Fibroblast of skin of right quadriceps (primary cell): ENCODE measurements around the gene ARSA.
A peak's percentile ranks its signal among the peaks of the same experiment; 100 is the strongest.

Source experiments
- DNase-seq: peaks from one replicate; pipeline ENCODE4 v3.0.0-alpha.2; 2013

ARSA gene

GRCh38 chr22:50601669-50602337 lies 26.1 kb downstream of the ARSA start:
- no peak for DNase-seq

GRCh38 chr22:50600967-50601668 lies 26.8 kb downstream of the ARSA start:
- no peak for DNase-seq

- DNase-seq, result no peak
Observed at GRCh38 chr22:50600538-50600937, 27.4 kb downstream of the ARSA start, which contains the start of gene MAPK8IP2. MAPK8IP2 (plus strand) TSS chr22:50600793; CDS start chr22:50600819, 26 bp downstream.

- DNase-seq, result peak; percentile 28
Observed at GRCh38 chr22:50599816-50600455, 28.0 kb downstream of the ARSA start.

GRCh38 chr22:50597097-50597496 lies 30.9 kb downstream of the ARSA start:
- no peak for DNase-seq

DNA sequence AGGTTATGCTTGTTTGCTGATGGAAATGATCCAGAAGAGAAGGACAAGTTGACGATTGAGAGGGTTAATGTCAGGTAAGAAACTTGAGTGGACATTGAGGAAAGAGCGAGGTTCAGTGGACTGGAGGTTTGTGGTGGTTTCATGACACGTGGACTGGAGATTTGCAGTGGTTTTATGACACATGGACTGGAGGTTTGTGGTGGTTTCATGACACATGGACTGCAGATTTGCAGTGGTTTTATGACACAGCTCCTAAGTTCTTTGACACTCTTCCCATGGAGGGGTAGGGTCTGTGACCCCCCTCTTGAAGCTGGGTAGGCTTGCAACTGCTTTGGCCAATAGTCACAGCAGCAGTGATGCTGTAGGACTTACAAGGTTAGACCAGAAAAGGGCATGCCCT lies 32.8 kb downstream of the ARSA start:
- no peak for DNase-seq

GRCh38 chr22:50587407-50587806 lies 40.5 kb downstream of the ARSA start:
- no peak for DNase-seq

DNA sequence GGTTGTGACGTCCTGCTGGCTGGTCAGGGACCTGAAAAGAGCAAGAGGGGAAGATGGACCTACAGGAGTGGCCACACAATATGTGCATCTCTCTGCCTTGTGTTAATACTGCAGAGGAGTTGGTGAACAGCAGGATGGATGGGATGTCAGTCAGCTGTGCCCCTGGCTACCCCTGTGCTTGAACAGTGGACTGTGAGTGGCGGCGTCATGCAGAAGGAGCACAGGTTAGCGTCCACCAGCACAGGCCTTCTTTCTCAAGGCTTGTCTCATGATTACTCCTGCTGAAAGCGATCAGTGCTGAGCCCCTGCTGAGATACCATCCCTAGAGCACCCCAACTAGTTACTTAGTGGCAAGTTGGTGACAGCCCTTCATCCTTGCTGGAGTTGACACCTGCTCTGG lies 41.5 kb downstream of the ARSA start:
- DNase-seq, result no peak

DNA sequence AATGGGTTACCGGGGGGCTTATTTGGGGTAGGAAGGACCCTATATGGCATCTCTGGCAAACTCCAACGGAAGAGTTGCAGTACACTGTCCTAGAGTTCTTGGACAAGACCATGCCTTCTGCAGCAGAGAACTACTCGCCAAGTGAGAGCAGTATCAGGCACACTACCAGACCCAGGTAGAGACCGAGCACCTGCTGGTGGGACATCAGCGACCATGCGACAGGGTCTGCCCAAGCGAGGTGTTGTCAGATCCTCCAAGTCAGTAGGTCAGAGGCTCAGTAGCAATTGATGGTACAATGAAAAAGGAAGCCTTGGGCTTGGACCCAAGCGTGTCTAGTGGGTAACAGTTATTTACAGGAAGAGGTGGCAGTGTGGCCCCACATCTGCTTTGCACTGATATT lies 42.2 kb downstream of the ARSA start:
- DNase-seq, result no peak

DNA sequence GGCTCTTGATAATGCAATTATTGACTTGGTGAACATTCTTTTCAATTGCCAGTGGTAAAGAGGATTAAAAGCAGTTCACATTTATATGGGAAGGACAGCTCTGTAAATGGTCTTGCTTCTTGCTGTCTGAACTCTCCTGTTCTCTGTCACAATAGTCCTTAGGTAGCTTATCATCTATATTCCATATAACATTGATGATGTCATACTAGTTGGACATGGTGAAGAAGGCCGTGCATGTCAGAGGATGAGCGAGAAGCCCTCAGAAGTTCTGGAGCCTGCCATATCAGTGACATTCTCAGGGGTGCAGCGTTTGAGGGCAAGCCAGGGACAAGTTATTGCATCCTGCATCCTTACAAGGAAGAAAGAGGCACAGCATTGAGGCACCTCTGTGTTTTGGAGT lies 42.7 kb downstream of the ARSA start:
- DNase-seq, result no peak

GRCh38 chr22:50584106-50585096 lies 43.6 kb downstream of the ARSA start:
- no peak for DNase-seq

- DNase-seq, result no peak
Observed at GRCh38 chr22:50583294-50583861, 44.6 kb downstream of the ARSA start.

DNA sequence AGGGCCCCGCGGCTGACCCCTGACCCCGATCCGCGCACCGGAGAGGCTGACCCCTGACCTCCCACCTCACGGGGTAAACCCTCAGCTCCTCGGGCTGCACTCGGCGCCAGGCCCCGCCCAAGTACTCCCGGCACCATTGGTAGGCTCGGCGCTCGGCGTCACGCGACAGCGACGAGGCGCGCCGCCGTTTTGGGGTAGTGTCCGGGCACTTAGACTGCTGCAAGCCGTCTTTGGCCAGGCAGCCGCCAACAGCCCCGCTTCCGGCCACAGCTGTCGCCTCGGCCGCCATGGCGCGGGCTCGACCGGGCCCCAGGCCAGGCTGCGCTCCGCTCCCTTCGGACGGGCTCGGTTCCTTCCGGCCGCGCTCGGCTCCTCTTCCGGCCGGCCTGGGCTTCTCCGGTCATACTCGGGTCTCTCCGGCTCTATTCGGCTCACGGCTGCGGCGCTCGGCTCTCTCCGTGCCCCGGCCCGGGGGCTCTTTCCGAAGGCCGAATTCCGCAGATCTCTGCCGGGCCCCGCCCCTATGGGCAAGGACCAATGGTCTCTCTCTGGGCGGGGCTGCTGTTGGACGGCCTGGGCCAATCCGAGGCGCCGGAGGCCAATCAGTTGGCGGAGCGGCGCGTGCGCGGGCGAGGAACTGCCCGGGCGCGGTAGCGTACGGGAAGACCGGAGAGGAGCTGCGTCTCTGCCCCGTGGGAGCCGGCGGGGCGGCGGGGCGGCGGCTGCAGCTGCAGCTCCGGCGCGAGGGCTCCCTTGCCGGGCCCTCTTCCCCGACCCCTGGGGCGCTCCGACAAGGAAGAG lies 45.3 kb downstream of the ARSA start, which contains the start of gene CHKB:
TSS of gene CHKB (minus strand) at position 357 of the 801 bp plus-strand sequence. CDS start at position 289, 68 bp downstream.
- DNase-seq, result peak; percentile 97

DNA sequence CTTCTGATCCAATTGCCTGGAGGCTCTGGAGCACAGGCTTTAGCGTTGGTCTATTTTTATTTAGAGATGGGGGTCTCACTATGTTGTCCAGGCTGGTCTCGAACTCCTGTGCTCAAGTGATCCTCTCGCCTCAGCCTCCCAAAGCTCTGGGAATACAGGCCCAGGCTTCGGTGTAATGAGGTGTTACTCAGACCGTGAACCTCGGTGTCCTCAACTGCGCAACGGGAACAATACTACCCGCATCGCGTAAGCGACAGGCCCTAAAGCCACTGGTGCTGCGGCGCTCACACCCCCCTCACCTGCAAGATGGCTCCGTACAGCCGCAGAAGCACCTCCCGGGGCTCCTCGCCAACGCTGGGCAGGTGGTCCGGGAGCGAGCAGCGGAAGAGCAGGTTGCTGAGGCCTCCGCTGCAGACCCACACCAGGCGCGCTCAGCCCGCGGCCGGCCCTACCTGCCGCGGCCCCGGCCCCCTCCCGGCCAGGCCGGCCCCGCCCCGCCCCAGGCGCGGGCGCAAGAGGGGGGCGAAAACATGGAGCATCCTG lies 45.9 kb downstream of the ARSA start:
- DNase-seq, result no peak

DNA sequence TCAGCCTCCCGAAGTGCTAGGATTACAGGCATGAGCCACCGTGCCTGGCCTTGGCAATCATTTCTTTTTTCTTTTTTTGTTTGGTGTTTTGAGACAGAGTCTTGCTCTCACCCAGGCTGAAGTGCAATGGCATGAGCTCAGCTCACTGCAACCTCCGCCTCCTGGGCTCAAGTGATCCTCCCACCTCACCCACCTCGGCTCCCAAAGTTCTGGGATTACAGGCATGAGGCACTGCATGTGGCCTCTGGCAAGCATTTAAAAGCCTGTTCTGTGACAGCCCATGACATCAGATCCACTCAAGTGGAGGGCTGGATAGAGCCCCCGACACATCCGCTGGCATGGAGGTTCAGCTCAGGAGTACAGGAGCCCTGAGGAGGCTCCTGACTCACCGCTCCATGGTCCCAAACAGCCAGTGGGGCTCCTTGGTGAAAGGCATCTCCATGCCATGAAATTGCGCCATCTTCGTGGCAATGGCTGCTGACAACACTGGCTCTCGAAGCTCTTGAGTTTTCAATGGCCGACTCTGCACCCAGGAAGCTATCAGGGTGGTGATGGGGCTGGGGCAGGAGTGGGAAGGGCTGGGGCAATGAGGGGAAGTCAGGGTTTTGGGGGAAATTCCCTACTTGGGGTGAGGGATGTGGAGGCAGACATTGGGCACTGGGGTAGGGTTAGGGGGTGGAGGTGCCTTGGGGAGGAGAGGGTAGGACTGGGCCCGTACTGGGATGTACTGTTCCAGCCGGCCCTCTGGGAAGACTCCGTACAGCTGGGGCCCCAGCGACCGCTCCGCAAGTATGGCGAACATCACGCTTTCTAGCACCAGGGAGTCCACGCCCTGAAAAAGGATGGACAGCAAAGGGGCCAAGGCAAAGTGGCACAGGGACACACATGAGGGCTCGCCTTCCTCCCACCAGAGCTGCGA lies 46.7 kb downstream of the ARSA start:
- no peak for DNase-seq

DNA sequence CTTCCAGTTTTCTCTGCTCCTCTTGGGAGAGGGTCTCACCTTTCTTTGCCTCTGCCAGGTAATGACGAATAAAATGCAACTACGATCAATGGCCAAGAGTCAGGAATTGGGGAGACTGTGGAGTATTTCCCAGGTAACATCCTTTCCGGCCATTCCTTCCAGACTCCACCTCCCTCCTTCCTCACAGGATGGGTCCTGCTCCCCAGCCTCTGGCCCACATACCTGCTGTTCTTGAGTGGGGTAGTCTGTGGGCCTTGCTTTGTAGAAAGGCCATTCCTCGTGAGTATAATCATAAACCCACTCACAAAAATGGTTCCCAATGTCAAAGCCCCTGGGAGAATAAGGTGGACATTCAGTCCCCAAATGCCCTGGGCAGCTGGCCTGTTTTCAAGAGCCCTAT lies 48.2 kb downstream of the ARSA start:
- DNase-seq, result no peak

- DNase-seq, result no peak
Observed at GRCh38 chr22:50578776-50579310, 49.1 kb downstream of the ARSA start.

GRCh38 chr22:50577987-50578775 lies 49.8 kb downstream of the ARSA start, which contains the start of gene CPT1B:
CPT1B (minus strand) TSS chr22:50578427; CDS start chr22:50577915, 512 bp downstream.
- peak; percentile 21 for DNase-seq

GRCh38 chr22:50577697-50577986 lies 50.3 kb downstream of the ARSA start:
- no peak for DNase-seq
